ENCODE measurements around the gene PRKAG2.

DNA sequence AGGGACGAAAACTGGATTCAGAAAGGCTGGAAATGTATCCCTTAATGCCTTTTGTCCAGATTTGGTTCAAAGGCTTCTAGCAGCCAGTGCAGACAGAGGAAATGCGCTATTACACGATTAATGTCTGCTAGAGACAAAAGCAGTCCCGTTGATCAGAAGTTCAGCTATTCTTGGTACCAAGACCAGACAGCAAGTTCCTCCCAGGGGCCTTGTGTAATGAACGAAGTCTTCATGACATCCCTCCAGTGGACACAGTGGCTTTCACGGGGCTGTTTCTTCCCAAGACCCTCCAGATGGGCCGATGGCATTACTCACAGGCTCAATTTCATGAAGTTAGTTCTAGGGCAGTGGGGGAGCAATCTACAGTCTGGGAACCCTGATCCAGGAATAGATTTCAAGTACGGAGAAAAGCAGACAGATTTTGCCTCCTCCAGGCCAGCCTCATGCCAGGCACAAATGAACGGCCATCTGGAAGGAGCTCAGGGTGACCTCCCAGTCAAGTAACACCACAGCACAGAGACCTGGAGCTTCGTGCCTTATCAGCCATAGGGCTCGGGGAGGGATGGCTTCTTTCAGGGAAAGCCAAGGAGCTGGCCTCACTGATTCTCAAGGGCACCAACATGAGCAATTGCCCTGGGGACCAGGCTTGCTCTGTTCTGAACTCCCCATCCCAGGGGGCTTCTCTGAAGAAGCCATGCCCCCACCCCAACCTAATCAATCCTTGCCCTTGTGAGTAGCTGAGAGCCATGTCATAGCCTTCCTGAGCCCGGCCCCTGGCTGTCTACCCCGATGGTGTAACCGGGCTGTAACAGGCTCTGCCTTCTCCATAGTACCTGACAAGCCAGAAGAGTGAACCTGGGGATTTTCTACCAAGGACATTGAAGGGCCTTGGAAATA, 101.1 kb downstream of the PRKAG2 start:
- TF ChIP-seq POLR2AphosphoS5 (IDR thresholded peaks at IDR 0.05; ENCODE audit: low read depth, low read length): no peak
- TF ChIP-seq, protein P1, sequence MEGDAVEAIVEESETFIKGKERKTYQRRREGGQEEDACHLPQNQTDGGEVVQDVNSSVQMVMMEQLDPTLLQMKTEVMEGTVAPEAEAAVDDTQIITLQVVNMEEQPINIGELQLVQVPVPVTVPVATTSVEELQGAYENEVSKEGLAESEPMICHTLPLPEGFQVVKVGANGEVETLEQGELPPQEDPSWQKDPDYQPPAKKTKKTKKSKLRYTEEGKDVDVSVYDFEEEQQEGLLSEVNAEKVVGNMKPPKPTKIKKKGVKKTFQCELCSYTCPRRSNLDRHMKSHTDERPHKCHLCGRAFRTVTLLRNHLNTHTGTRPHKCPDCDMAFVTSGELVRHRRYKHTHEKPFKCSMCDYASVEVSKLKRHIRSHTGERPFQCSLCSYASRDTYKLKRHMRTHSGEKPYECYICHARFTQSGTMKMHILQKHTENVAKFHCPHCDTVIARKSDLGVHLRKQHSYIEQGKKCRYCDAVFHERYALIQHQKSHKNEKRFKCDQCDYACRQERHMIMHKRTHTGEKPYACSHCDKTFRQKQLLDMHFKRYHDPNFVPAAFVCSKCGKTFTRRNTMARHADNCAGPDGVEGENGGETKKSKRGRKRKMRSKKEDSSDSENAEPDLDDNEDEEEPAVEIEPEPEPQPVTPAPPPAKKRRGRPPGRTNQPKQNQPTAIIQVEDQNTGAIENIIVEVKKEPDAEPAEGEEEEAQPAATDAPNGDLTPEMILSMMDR (IDR thresholded peaks at IDR 0.05; ENCODE audit: control extremely low read depth in 1 of 3, insufficient read depth in 1 of 3, low read depth in 1 of 3, low read length in 3 of 3): no peak
- no peak for TF ChIP-seq TCF12 (IDR thresholded peaks at IDR 0.05; ENCODE audit: low read depth, low read length)
- no peak for TF ChIP-seq CTBP2 (IDR thresholded peaks at IDR 0.05; ENCODE audit: borderline replicate concordance, insufficient read depth, insufficient read length, low read length)
- no peak for TF ChIP-seq BACH1 (IDR thresholded peaks at IDR 0.05; ENCODE audit: low read length)
- no peak for TF ChIP-seq FOSL1 (IDR thresholded peaks at IDR 0.05; ENCODE audit: insufficient read depth, low read depth, low read length)
- no peak for TF ChIP-seq RFX5 (IDR thresholded peaks at IDR 0.05; ENCODE audit: borderline replicate concordance, low read depth, low read length)

Data from H1 (cell line).